Measurements from ENCODE around the gene NPIPB6.

Gene NPIPB6

DNA sequence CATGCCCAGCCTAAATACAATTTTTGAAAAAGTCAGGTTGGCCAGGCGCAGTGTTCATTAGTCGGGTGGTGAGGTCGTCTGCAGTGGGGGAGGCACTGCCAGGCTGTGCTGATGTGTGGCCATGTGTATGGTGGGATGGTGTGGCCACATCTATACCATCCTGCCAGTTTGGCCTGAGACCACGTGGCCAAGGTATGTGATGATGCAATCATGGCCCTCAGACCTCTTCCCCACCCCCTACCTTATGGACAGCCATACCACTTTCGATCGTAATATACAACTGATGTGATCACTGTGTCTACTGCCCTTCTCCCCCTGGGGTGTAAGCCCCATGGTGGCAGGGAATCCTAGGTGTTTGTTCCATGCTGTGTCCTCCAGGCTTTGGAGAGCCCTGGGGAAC lies 47.3 kb downstream of the NPIPB6 start:
- no peak for ATAC-seq (ENCODE audit: low read depth)
- H3K9me3 ChIP-seq (ENCODE audit: severe bottlenecking), result no peaks in the 10 kb centered on the region
- no peak for DNase-seq (ENCODE audit: low spot score)
- no peak overlapping the region for H3K4me3 ChIP-seq (ENCODE audit: severe bottlenecking)
- TF ChIP-seq CTCF (IDR thresholded peaks at IDR 0.05; ENCODE audit: poor library complexity, severe bottlenecking), result no peak
- H3K4me1 ChIP-seq (ENCODE audit: insufficient read depth, poor library complexity, severe bottlenecking), result no peaks in the 10 kb centered on the region
- H3K27me3 ChIP-seq (ENCODE audit: insufficient read depth, poor library complexity, severe bottlenecking), result no peaks in the 10 kb centered on the region
- H3K27ac ChIP-seq (ENCODE audit: poor library complexity, severe bottlenecking), result no peak overlapping the region
- no peaks in the 10 kb centered on the region for H3K36me3 ChIP-seq (ENCODE audit: low read depth)

DNA sequence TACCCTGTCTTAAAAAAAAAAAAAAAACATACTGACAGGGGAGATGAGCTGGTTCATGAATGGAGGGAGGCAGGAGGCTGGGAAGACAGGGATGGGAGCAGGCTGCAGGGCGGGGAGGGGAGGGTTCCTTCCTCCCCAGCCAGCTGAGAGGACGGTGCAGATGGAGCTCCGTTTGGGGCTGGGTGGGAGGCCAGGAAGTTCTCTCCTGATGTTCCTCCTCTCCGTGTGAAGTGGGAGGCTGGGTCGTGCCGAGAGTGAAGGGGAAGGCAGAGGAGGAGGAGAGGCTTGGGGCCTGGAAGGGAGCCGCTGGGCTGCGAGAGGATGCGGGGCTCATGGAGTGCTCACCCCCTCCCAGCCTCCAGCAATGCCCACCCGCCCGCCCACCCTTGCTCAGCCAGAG lies 49.7 kb downstream of the NPIPB6 start:
- no peak for DNase-seq (ENCODE audit: low spot score)
- no peak for ATAC-seq (ENCODE audit: low read depth)
- no peak for TF ChIP-seq CTCF (IDR thresholded peaks at IDR 0.05; ENCODE audit: poor library complexity, severe bottlenecking)

DNA sequence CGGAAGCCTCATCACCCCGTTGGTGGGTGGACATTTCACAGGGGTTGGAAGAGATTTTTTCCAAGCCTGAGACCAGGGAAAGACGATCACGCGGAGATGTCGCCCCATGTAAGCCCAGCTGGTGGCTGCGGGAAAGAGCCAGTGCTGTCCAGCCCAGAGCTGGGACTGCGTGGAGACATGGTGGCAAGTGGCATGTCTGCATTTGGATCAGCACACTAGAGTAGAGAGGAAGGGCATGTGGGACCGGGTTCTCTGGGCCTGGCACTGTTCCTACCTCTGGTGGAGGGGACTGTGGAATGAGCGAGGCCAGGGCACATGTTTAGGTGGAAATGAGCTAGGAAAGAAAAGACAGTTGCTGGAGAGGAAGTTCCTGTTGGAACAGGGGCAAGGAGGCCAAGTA lies 51.0 kb downstream of the NPIPB6 start:
- Histone ChIP-seq H3K9me3 (ENCODE audit: severe bottlenecking) (no peaks in the 10 kb centered on the region), H3K36me3 (ENCODE audit: low read depth) (no peaks in the 10 kb centered on the region), H3K27ac (ENCODE audit: poor library complexity, severe bottlenecking) (no peak overlapping the region), H3K4me1 (ENCODE audit: insufficient read depth, poor library complexity, severe bottlenecking) (no peaks in the 10 kb centered on the region), H3K27me3 (ENCODE audit: insufficient read depth, poor library complexity, severe bottlenecking) (no peaks in the 10 kb centered on the region), H3K4me3 (ENCODE audit: severe bottlenecking) (no peak overlapping the region)
- DNase-seq (ENCODE audit: low spot score) (no peak), ATAC-seq (ENCODE audit: low read depth) (no peak)
- TF ChIP-seq CTCF (IDR thresholded peaks at IDR 0.05; ENCODE audit: poor library complexity, severe bottlenecking), result no peak

More for the DNA sequence above, 49.7 kb downstream of the NPIPB6 start:
- H3K27ac ChIP-seq (ENCODE audit: poor library complexity, severe bottlenecking), result no peak overlapping the region
- no peaks in the 10 kb centered on the region for H3K36me3 ChIP-seq (ENCODE audit: low read depth)
- H3K4me1 ChIP-seq (ENCODE audit: insufficient read depth, poor library complexity, severe bottlenecking), result no peaks in the 10 kb centered on the region
- no peaks in the 10 kb centered on the region for H3K9me3 ChIP-seq (ENCODE audit: severe bottlenecking)
- H3K27me3 ChIP-seq (ENCODE audit: insufficient read depth, poor library complexity, severe bottlenecking), result no peaks in the 10 kb centered on the region
- no peak overlapping the region for H3K4me3 ChIP-seq (ENCODE audit: severe bottlenecking)

GRCh38 chr16:28311913-28312312 lies 51.4 kb downstream of the NPIPB6 start:
- ATAC-seq (ENCODE audit: low read depth), result no peak
- DNase-seq (ENCODE audit: low spot score), result no peak
- H3K27me3 ChIP-seq (ENCODE audit: insufficient read depth, poor library complexity, severe bottlenecking), result no peaks in the 10 kb centered on the region
- H3K9me3 ChIP-seq (ENCODE audit: severe bottlenecking), result no peaks in the 10 kb centered on the region
- no peak overlapping the region for H3K4me3 ChIP-seq (ENCODE audit: severe bottlenecking)
- no peaks in the 10 kb centered on the region for H3K36me3 ChIP-seq (ENCODE audit: low read depth)
- no peak overlapping the region for H3K27ac ChIP-seq (ENCODE audit: poor library complexity, severe bottlenecking)
- no peaks in the 10 kb centered on the region for H3K4me1 ChIP-seq (ENCODE audit: insufficient read depth, poor library complexity, severe bottlenecking)
- no peak for TF ChIP-seq CTCF (IDR thresholded peaks at IDR 0.05; ENCODE audit: poor library complexity, severe bottlenecking)

GRCh38 chr16:28311413-28311812 lies 51.9 kb downstream of the NPIPB6 start:
- ATAC-seq (ENCODE audit: low read depth) (no peak), DNase-seq (ENCODE audit: low spot score) (no peak)
- TF ChIP-seq CTCF (IDR thresholded peaks at IDR 0.05; ENCODE audit: poor library complexity, severe bottlenecking), result no peak
- Histone ChIP-seq H3K27ac (ENCODE audit: poor library complexity, severe bottlenecking) (no peak overlapping the region), H3K4me3 (ENCODE audit: severe bottlenecking) (no peak overlapping the region), H3K27me3 (ENCODE audit: insufficient read depth, poor library complexity, severe bottlenecking) (no peaks in the 10 kb centered on the region), H3K36me3 (ENCODE audit: low read depth) (no peaks in the 10 kb centered on the region), H3K4me1 (ENCODE audit: insufficient read depth, poor library complexity, severe bottlenecking) (no peaks in the 10 kb centered on the region), H3K9me3 (ENCODE audit: severe bottlenecking) (no peaks in the 10 kb centered on the region)
